Left ventricle myocardium inferior (tissue), 1 donor: Measurements from ENCODE around the gene TRIOBP. TPM values are rescaled to one million over a fixed set of nuclear protein-coding genes. Genes with fewer than 3 reads are reported as not detected.

ENCODE experiments used
- DNase-seq: peaks from one replicate; pipeline ENCODE4 v3.0.0-alpha.2; 2020
- H3K27ac ChIP-seq: fragments of 200-600 bp; replicated peaks from 2 replicates; pipeline ENCODE4 v1.8.0; 2021
- H3K27me3 ChIP-seq: fragments of 200-600 bp; 2 replicates; pipeline ENCODE4 v1.8.0; 2021; ENCODE audit warnings: low read depth
- H3K36me3 ChIP-seq: fragments of 200-600 bp; 2 replicates; pipeline ENCODE4 v1.8.0; 2021
- H3K4me1 ChIP-seq: fragments of 200-600 bp; 2 replicates; pipeline ENCODE4 v1.8.0; 2021
- H3K4me3 ChIP-seq: fragments of 200-600 bp; 2 replicates; pipeline ENCODE4 v1.8.0; 2021; ENCODE audit warnings: mild to moderate bottlenecking, moderate library complexity
- H3K9me3 ChIP-seq: fragments of 200-600 bp; replicated peaks from 2 replicates; pipeline ENCODE4 v1.8.0; 2021
- CTCF ChIP-seq: fragments of 200-600 bp; IDR thresholded peaks from 2 replicates; pipeline ENCODE4 v1.8.0; 2021; ENCODE audit warnings: antibody characterized with exemption, mild to moderate bottlenecking, borderline replicate concordance
- intact Hi-C: fragments of 100-400 bp; cut with micrococcal nuclease; formaldehyde crosslinking; loops from one replicate; pipeline ENCODE4 v1.11.0; 2022
- total RNA-seq: library from RNA; stranded (reverse); fragmentation: NEBNext Ultra II Directional; extraction: Animal tissue kit (Norgen Biotek cat#: 25700); gene quantifications from one replicate; pipeline ENCODE4 v1.2.1, GENCODE V29; 2021
- donor health status: DM: no; HTN: yes; CAD: no; lungs with severe emphysema.

The TRIOBP gene
- total RNA-seq, 1 donor from 2014 or later = 86.5 TPM

GRCh38 chr22:37681001-37681424, 15.8 kb upstream of the TRIOBP start:
- H3K4me3 ChIP-seq = no peak overlapping the region
- peak overlapping the region; percentile 48 for H3K27ac ChIP-seq
- H3K36me3 ChIP-seq = peaks cover 24% of the 10 kb centered on the region
- H3K9me3 ChIP-seq = no peaks in the 10 kb centered on the region
- H3K4me1 ChIP-seq = peaks cover 53% of the 10 kb centered on the region
- TF ChIP-seq CTCF = no peak
- intact Hi-C loops = no loop called here
- DNase-seq = no peak
- no peaks in the 10 kb centered on the region for H3K27me3 ChIP-seq

- DNase-seq = peak; percentile 61
- Histone ChIP-seq H3K9me3 (no peaks in the 10 kb centered on the region), H3K4me3 (no peak overlapping the region), H3K27me3 (no peaks in the 10 kb centered on the region), H3K4me1 (peaks cover 52% of the 10 kb centered on the region), H3K27ac (peak overlapping the region; percentile 48), H3K36me3 (peaks cover 24% of the 10 kb centered on the region)
- peak; percentile 94 for TF ChIP-seq CTCF
- intact Hi-C loops = no loop called here
These were observed 15.2 kb upstream of the TRIOBP start for GRCh38 chr22:37681556-37682049.

GRCh38 chr22:37684803-37685615, 11.8 kb upstream of the TRIOBP start:
- peaks cover 21% of the 10 kb centered on the region for H3K36me3 ChIP-seq
- no peak overlapping the region for H3K27ac ChIP-seq
- no peak for DNase-seq
- no peaks in the 10 kb centered on the region for H3K27me3 ChIP-seq
- intact Hi-C loops = no loop called here
- peaks cover 43% of the 10 kb centered on the region for H3K4me1 ChIP-seq
- no peak overlapping the region for H3K4me3 ChIP-seq
- TF ChIP-seq CTCF = no peak
- H3K9me3 ChIP-seq = no peaks in the 10 kb centered on the region

GRCh38 chr22:37686002-37686982, 10.6 kb upstream of the TRIOBP start, which contains the start of gene NOL12:
TSS of gene NOL12 (plus strand) at chr22:37686343. CDS start at chr22:37686393, 50 bp downstream.
- intact Hi-C loops = no loop called here
- DNase-seq = peak; percentile 82
- TF ChIP-seq CTCF = no peak
- H3K9me3 ChIP-seq = no peaks in the 10 kb centered on the region
- peak within 1 kb of the TSS; percentile 75 for H3K4me3 ChIP-seq
- H3K27ac ChIP-seq = peak within 1 kb of the TSS; percentile 90
- H3K36me3 ChIP-seq = peaks cover 34% of the 10 kb centered on the region
- no peaks in the 10 kb centered on the region for H3K27me3 ChIP-seq
- H3K4me1 ChIP-seq = peaks cover 37% of the 10 kb centered on the region

- TF ChIP-seq CTCF = no peak
- H3K4me1 ChIP-seq = peaks cover 31% of the 10 kb centered on the region
- peaks cover 67% of the 10 kb centered on the region for H3K36me3 ChIP-seq
- H3K27me3 ChIP-seq = no peaks in the 10 kb centered on the region
- H3K4me3 ChIP-seq = no peak overlapping the region
- H3K9me3 ChIP-seq = no peaks in the 10 kb centered on the region
- no peak overlapping the region for H3K27ac ChIP-seq
- intact Hi-C loops = no loop called here
- no peak for DNase-seq
These were observed 6.4 kb upstream of the TRIOBP start for GRCh38 chr22:37690407-37690806.
